Endothelial cell of hepatic sinusoid (primary cell): ENCODE measurements around the gene HCRTR1.

Experiments
- in situ Hi-C: cut with HindIII; loops from 2 replicates; pipeline ENCODE4 v1.10.0; 2017; ENCODE audit warnings: low sequenced_read_pairs

HCRTR1 gene

DNA sequence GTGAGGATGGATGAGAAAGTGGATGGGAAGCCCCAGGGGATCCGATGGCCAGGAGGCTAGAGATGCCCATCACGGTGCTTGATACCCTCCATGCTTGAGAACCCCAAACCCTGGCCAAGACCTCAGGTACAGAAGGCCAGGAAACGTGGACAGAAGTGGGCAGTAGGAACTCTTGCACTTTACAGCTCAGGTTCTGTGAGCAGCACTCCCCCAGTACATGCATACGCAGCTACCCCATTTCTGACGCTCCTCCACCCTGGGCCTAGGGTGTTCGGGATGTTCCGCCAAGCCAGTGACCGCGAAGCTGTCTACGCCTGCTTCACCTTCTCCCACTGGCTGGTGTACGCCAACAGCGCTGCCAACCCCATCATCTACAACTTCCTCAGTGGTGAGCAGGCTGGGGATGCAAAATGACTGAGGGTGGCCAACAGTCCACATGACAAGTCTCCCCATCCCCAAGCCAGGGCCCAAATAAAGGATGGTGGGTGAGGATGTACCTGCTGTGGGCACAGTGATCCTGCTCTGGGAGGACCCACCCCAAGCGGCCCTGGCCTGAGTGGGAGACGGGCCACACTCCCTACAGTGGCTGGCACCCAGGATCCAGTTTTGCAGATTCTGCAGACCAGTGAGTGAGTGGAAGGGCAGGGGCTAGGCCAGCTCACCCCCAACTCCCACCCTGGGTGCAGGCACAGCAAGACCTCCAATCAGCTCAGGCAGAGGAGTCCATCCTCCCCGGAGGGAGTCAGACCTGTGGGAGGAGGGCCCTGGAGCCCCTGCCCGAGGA, 7.4 kb downstream of the HCRTR1 start:
- in situ Hi-C loops = no loop called here

DNA sequence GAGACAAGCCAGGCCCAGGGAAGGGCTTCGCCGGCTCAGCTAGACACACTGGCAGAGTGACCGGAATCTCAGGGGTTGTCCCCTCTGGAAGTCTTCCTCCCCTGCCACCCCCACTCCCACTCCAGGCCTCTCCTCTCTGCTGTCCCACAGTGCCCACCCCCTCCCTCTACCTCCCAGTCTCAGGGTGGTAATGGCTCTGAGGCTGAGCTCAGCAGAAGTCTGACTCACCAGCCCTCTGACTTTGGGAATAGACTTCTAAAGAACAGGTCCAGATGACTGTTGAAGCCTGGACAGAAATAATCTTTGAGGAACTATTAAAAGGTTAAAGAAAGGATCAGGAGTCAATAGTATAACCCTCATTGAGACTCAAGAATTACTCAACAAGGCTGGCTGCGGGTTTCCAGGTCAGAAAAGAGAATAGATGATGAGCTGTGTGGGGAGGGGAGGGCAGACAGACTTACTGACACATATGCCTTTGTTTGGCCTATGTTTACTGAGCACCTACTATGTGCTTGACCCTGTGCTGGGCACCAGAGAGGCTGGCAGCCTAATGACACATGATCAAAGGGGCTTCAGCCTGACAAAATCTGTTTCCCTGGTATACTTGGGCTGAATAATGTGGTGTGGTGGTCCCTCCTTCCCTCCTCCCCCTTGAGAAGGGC, 8.2 kb downstream of the HCRTR1 start:
- in situ Hi-C loops = no loop called here

DNA sequence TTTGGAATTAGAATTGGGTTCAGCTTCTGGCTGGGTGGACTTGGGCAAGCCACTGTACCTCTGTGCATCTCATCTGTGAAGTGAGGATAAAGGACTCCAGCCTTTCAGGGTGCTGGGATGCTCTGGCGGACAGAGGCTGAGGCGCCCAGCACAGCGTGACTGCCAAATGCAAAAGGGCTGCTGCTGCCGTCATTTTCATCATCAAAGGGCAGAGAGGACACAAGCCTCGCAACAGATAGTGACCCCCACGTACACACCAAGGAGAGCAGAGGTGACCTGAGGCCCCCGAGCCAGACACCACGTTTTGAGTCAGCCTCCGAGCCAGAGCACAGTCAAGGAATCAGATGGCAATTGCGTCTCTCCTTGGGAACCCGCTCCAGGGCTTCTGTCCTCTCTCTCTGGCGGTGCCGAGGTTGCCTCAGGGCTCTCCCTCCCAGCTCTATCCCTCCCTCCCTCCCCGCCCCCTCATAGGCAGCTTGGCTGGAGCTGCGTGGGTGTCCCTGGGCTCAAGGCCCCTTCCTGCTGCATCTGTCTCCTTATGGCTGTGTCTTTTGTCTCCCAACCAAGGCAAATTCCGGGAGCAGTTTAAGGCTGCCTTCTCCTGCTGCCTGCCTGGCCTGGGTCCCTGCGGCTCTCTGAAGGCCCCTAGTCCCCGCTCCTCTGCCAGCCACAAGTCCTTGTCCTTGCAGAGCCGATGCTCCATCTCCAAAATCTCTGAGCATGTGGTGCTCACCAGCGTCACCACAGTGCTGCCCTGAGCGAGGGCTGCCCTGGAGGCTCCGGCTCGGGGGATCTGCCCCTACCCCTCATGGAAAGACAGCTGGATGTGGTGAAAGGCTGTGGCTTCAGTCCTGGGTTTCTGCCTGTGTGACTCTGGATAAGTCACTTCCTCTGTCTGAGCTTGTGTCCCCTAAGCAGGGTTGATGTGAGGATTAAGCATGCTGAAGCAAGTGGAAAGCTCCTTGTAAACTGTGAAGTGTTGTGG, 9.0 kb downstream of the HCRTR1 start:
- in situ Hi-C loops = no loop called here

DNA sequence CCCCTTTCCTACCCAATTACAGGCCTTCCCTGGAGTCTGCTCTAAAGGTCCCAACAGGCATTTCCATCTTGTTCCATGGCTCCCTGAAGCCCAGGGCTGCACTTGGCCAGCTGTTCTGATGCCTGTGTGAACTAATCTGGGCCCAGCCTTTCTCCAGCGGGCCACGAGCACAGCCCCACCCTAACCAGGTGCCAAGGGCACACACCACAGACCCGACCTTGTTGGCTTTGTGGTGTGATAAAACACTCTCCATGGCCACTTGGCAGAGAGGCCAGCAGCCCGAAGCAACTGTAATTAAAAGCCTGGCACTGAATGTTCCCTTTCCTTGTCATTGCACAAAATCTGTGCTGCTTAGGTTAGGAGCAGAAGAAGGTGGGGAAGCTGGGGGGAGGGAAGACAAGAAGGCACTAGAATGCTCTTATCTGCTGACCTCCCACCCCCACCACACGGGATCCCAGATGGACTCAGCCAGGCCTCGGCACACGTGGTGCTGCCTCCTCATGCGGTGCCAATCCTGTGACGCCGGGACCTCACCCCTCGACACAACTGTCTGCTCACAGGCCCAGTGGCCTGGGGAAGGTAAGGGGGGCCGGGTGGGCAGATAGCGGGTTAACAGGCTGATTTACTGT, 9.9 kb downstream of the HCRTR1 start:
- in situ Hi-C loops = no loop called here

DNA sequence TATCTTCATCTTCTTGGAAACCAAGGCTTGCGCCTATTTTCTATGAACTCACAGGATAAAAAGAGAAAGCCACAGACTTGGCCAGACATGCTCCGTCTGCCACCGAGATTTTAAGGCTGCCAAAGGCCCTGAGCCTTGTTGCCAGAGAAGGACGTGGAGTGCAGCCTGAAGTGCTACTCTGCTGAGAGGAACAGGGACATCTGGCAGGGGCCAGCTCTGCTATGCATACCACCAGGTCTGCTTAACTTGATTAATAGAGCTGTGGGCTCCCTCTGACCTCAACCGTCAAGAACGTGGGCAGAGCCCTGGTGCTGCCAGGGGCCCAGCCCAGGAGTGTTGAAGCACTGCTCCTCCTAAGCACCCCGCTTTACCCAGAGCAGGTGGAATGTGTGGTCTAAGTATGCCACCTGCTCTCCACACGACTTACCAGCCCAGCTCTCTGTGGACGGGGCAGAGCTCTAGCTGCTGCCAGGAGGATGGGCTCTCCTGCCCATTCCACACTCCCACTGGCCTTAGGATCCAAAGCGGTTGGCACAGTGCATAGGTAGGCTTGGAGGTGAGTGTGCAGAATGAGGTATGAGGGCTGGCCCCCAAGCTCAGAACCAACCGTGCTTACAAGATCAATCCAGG, 10.6 kb downstream of the HCRTR1 start:
- in situ Hi-C loops = no loop called here

DNA sequence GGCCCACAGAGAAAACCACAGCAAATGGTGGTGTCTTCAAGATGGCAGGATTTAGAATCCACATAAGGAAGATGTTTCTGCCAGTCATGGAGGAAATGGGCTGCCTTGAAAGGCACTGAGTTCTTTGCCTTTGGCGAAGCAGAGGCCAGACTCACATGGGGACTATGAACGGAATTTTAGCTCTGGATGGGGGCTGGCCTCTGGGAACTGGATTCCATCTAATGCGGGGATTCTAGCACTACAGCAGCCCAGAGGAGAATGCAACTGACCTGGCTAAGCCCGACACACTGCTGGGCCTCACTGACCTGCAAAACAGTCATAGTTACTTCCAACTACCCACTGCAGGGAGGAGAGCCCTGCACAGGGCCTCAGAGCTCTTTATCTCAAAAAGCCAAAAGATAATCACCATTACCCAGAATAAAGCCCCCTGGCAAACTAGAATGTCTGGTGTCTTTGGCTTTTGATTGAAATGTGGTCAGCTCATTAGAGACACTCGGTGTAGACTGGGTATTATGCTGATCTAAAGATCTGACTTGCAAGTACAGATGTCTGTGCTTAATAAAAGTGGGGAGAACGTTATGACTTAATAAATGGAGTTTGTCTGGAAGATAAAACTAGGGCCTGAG, 11.6 kb downstream of the HCRTR1 start:
- in situ Hi-C loops = no loop called here

DNA sequence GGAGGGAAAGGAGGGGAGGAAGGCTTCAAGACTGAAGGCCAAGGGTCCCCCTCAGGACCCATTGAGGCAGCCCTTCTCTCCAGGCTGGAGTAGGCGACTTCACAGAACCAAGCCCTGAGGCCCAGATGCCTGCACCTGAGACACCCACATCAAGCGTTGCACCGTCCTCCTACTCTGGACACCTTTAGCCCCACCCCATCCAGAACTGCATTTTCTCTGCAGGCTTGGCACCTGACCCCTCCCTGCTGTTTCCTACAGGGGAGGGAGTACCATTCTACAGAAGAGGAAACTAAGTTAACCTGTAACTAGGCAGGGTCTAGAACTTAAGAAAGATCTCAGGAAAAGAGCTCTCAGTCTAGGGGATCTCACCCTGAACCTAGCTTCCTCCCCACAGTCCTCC, 15.2 kb downstream of the HCRTR1 start:
- in situ Hi-C loops = loop anchor here (5.0 kb wide), 1 partner anchor 60 kb away; no protein-coding TSS in a partner anchor

DNA sequence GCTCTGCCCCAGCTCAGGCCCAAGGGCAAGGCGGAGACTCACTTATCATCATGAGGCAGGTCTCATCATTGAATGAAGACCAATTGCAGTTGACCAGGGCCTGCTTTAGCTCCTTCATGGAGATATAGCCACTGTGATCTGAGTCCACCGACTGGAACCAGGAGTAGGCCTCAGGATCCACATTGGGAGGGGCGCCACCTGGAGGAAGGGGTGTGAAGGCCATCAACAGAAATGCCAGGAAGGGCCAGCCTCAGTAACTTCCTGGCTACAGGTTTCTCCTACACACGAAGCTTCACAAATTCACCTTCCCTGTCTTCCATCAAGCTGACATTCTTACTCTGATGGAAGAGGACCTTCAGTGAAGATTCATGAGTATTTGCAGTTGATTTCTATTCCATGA, 15.6 kb downstream of the HCRTR1 start:
- in situ Hi-C loops = loop anchor here (5.0 kb wide), 1 partner anchor 61 kb away; no protein-coding TSS in a partner anchor

DNA sequence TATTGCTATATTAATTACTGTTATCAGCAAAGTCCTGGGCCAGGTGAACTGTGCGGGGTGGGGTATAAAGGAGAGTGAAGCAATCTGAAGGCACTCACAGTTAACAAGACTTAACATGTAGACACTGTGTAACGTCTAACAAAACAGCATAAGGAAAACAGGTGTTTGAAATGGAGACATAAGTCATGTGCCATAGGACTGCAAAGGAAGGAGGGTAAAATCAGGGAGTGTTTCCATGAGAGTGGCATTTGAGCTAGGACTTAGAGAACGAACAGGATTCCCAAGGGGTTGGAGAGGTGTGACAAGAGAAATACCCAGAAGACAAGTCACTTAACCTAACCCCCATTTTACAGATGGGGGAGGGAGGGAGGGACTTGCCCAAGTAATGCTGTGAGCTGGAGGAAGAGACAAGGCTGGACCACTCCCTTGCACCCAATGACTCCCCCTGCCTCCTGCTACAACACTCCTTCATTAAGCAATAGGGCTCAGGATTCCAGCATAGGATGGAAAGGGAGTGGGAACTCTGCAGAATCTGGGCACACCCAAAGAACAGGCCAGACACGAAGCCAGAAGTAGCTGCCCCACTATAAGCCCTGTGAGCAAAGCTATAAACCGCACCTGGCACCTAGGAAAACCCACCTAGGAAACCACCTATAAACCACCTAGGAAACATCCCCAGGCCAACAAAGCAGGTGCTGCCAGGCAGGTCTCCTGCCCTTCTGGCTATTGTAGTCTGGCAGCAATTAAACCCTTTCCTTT, 20.6 kb downstream of the HCRTR1 start:
- in situ Hi-C loops = no loop called here

DNA sequence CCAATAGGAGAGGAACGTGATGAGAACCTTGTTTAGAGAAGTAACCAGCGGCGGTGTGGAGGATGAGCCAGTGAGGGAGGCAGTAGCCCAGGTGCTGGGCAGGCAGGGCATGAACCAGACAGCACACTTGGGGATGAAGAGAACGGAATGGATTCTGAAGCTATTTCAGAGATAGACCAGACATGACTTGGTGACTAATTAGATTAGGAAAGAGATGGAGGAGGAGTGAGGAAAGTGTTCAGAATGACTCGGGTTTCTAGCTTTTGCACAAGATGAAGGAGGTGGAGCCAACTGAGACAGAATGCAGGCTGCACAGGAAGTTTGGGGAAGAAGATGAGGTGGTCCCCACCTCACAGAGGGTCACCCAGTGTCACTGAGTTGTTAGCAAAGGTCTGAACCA, 22.1 kb downstream of the HCRTR1 start:
- in situ Hi-C loops = no loop called here

DNA sequence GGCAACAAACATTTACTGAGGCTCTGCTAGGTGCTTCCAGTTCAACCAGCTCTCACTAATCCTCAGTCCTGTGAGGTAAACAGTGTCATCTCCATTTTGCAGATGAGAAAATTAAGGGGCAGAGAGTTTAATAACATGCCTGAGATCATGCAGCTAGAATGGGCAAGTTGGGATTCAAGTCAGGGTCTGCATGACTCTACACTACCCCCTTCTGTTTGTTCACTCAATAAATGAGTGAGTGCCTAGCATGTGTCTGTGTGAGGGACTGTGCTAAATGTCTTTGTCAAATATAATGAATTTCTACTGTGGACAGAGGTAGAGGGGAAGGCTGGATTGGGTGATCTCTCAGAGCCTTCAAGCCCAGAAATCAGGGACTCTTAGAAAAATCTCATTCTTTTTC, 22.7 kb downstream of the HCRTR1 start:
- in situ Hi-C loops = no loop called here

DNA sequence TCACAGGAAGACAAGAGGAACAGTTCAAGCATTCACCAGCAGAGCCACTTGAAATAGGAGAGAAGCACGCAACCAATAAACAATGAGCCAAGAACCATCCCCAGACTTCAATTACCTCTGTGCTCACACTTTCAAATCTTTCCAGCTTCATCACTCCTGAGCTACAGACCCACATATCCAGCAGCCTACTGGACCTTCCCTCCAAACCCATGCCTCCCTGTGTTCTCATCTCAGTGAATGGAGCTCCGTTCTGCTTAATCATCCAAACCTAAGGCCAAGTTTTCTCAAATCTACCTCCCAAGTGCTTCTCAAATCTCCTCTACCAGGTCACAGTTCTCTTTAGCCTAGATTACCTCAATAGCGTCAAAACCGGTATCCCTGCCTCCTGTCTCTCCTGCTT, 23.5 kb downstream of the HCRTR1 start:
- in situ Hi-C loops = no loop called here

DNA sequence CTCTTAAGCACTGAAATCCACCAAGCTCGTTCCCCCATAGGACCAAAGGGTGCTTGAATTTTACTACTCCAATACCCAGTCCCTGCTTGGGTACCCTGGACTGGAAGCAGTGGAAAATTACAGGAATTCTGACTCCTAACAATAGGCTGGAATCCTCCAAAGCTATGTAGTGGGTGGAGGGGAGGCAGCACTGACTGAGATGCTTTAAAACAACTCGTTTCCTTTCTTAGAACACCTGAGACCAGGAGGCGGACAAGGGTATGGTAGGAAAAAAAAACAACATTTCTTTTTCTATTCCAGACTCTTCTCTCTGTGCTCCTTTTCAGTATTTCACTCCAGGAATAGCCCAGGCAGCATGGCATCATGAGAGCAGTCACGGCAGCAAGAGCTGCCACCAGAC, 24.9 kb downstream of the HCRTR1 start:
- in situ Hi-C loops = no loop called here

DNA sequence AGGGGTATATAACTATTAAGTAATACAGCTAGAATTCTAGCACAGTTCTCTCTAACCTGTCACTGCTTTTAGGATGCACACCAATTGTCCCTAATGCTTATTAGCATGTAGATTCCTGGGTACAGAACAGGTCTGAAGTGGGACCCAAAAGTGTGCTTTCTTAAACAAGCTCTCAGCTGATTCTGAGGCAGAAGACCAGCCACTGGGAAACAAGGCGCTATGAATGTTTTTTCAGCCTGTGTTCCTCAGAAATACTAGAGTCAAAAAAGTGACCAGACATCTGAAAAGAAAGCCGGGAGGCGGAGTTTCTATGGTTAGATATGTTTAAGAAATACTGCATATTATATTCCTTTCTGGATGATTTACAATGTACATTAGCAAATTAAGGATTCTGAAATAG, 25.4 kb downstream of the HCRTR1 start:
- in situ Hi-C loops = no loop called here

DNA sequence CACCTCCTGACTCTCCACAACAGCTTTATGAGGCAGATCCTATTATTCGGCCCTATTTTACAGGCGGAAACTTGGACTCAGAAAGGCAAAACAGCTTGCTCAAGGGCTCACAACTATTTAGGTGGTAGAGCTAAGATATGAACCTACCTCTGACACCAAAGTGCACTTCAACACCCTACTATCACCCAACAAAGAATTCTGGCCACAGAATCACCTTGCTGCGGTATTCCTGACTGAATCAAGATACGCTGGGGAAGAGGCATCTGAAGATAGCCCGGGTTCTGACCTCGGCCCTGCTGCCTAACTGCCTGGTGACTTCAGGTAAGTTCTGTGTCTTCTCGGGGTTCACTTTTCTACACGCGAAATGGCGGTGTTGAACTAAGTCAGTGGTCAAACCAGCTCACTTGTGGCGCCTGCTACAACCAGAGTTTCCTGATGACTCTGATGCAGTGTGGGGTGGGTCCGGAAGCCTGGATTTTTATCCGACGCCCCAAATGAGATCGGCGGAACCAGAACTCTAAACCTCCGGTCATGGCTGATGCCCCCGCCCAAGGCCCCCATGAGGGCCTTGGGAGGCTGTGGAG, 26.6 kb downstream of the HCRTR1 start:
- in situ Hi-C loops = no loop called here

DNA sequence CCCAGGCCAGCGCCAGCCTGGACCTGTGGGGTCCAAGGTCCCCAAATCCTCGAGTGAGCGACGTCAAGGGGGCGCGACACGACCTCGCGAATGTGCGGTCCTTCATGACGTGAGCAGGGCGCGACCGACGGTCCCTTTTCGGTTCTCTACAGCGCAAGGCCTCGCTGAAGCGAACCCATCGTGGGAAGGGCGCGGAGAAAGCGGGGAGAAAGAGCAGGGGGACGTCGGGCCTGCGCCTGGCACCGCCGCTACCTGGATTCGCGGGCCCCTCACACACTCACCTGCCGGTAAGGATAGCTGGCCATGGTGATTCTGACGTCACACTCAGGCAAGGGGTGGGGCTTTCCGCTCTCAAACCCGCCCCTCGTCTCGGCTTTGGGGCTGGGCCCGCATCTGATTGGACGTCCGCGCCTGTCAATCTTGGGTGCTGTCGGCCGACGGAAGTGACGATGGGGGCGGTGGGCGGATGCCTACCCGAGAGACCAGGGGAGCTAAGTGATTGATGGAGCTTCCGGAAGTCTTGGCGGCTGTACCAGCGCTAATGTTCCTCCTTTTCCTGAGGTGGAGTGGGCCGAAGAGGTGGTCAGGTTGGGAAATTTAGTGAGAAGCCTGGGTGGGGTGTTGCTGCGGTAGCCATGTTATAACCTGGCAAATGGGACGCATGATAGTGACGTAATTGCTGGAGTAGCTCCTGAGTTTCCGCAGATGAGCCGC, 27.2 kb downstream of the HCRTR1 start, which contains the start of gene PEF1:
Gene PEF1, minus strand, starts transcription at position 317 of the 714 bp plus-strand sequence. Its CDS starts 12 bp downstream, at position 305.
- in situ Hi-C loops = no loop called here

DNA sequence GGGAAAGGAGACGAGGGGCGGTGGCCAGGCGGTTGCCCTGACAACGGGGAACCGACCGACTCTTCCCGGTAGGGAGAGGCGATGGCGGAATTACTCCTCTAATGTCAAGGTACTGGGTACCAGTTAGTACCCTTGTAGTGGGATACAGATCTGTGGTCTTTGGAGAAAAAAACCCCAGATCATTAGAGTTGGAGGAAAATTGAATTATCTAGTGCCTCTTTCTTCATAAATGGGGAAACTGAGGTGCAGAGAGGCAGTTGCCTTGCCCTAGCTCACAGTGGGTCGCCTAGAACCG, 27.7 kb downstream of the HCRTR1 start:
- in situ Hi-C loops = no loop called here

DNA sequence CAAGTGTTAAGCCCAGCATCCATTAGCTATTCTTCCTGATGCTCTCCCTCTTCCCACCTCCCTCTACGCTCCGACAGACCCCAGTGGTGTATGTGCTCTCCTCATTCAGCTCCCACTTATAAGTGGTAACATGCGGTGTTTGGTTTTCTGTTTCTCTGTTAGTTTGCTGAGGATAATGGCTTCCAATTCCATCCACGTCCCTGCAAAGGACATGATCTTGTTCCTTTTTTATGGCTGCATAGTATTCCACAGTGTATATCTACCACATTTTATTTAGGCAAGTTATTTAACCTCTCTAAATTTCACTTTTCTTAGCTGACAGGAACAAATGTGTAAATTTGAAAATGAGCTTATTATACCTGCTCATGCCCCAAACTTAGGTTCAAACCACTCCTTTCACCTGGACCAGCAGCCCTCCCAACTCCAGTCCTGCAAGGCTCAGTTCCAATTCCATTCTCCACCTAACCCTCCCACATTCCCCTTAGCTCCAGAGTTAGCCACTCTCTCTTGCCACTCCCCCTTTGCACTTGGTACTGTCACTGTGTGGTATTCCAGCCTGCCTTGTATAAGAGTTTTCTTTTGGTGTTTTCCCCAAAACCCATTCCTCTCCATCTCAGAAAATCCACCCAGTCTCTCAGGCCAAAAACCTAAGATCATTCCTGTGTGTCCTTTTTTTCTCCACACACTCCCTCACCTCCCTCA, 28.9 kb downstream of the HCRTR1 start:
- in situ Hi-C loops = no loop called here
